GM18868 (cell line): ENCODE results near the gene RNF148.

ENCODE experiments used
- ATAC-seq: cut with Tn5 transposase; IDR thresholded peaks from one replicate; pipeline ENCODE4 v1.9.1; 2021; ENCODE audit warnings: mild to moderate bottlenecking, moderate library complexity; ENCODE audit not compliant: unreplicated experiment

RNF148 gene

GRCh38 chr7:122702872-122703510, at the start of gene RNF148:
TSS of gene RNF148 (minus strand) at chr7:122702922. CDS start at chr7:122702750, 172 bp downstream.
- ATAC-seq, result no peak

GRCh38 chr7:122750389-122750788, 47.7 kb upstream of the RNF148 start:
- ATAC-seq, result no peak

- no peak for ATAC-seq
Observed at GRCh38 chr7:122748195-122748594, 45.5 kb upstream of the RNF148 start.

- ATAC-seq, result no peak
Observed at GRCh38 chr7:122746948-122747347, 44.2 kb upstream of the RNF148 start.

GRCh38 chr7:122743211-122743610, 40.5 kb upstream of the RNF148 start:
- no peak for ATAC-seq

GRCh38 chr7:122738947-122739346, 36.2 kb upstream of the RNF148 start:
- no peak for ATAC-seq

GRCh38 chr7:122736183-122736582, 33.5 kb upstream of the RNF148 start:
- ATAC-seq, result no peak

GRCh38 chr7:122727759-122728158, 25.0 kb upstream of the RNF148 start:
- ATAC-seq, result no peak

GRCh38 chr7:122727354-122727753, 24.6 kb upstream of the RNF148 start:
- no peak for ATAC-seq

GRCh38 chr7:122726881-122727280, 24.2 kb upstream of the RNF148 start:
- no peak for ATAC-seq

GRCh38 chr7:122724366-122724765, 21.6 kb upstream of the RNF148 start:
- no peak for ATAC-seq

GRCh38 chr7:122719010-122719578, 16.4 kb upstream of the RNF148 start:
- ATAC-seq, result peak; percentile 78

GRCh38 chr7:122717356-122718089, 14.8 kb upstream of the RNF148 start:
- ATAC-seq, result no peak

- ATAC-seq, result no peak
Observed at GRCh38 chr7:122715183-122715582, 12.5 kb upstream of the RNF148 start.

- no peak for ATAC-seq
Observed at GRCh38 chr7:122710916-122711315, 8.2 kb upstream of the RNF148 start.

- no peak for ATAC-seq
Observed at GRCh38 chr7:122709930-122710646, 7.4 kb upstream of the RNF148 start.

- no peak for ATAC-seq
Observed at GRCh38 chr7:122706836-122707235, 4.1 kb upstream of the RNF148 start.

- ATAC-seq, result no peak
Observed at GRCh38 chr7:122699017-122699416, 3.7 kb downstream of the RNF148 start, which contains the start of gene RNF133. TSS of gene RNF133 (minus strand) at chr7:122699117. CDS start at chr7:122698918, 199 bp downstream.

GRCh38 chr7:122695816-122696215, 6.9 kb downstream of the RNF148 start:
- no peak for ATAC-seq

GRCh38 chr7:122694697-122695096, 8.0 kb downstream of the RNF148 start:
- no peak for ATAC-seq

- no peak for ATAC-seq
Observed at GRCh38 chr7:122692769-122693309, 9.9 kb downstream of the RNF148 start.
